Muscle layer of duodenum (tissue), 2 donors: ENCODE measurements around the gene TRAF3.

Source experiments
- H3K27ac ChIP-seq: one replicate; pipeline ENCODE4 v1.7.0; 2013; ENCODE audit warnings: mild to moderate bottlenecking, low read length
- H3K27me3 ChIP-seq: one replicate; pipeline ENCODE4 v1.7.0; 2013; ENCODE audit warnings: low read depth, mild to moderate bottlenecking, control low read depth, low read length
- H3K36me3 ChIP-seq, 2 donors: one replicate each; pipeline ENCODE4 v1.7.0; 2013; ENCODE audit warnings: low read length in 2 of 2, control low read depth in 1 of 2, mild to moderate bottlenecking in 1 of 2; ENCODE audit not compliant: insufficient read depth in 2 of 2, control insufficient read depth in 1 of 2
- H3K4me1 ChIP-seq, 2 donors: one replicate each; pipeline ENCODE4 v1.7.0; 2013; ENCODE audit warnings: low read length in 2 of 2, mild to moderate bottlenecking in 2 of 2, control low read depth in 1 of 2, moderate library complexity in 1 of 2; ENCODE audit not compliant: insufficient read depth in 2 of 2, control insufficient read depth in 1 of 2
- H3K4me3 ChIP-seq, 2 donors: one replicate each; pipeline ENCODE4 v1.7.0; 2013; ENCODE audit warnings: low read length in 2 of 2, low read depth in 1 of 2, mild to moderate bottlenecking in 1 of 2
- H3K9me3 ChIP-seq, 2 donors: one replicate each; pipeline ENCODE4 v1.7.0; 2013; ENCODE audit warnings: low read length in 2 of 2, control low read depth in 1 of 2, mild to moderate bottlenecking in 1 of 2; ENCODE audit not compliant: control insufficient read depth in 1 of 2
- donor health status: healthy.

The TRAF3 gene

DNA sequence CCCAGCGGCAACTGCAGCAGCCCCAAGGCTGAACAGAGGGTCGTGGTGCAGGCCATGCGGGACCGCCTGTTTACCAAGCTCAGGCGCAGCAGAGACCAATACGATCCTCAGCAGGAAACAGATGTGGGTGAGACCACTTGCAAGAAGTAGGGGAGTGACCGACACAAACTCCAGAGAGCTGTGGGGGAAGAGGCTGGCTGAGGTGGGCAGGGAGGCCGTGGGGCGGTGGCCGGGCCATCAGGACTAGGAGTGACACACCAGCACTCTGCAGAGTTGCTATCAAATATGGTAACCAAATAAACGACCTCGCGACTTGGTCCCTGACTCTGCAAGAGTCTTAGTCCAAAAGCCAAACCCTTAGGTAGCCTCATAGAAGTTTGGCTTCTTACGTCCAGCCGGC is 175.9 kb downstream of the TRAF3 start:
- H3K27ac ChIP-seq, result no peak overlapping the region
- H3K9me3 ChIP-seq, result no peaks in the 10 kb centered on the region
- H3K36me3 ChIP-seq, result peaks cover 69 to 80% of the 10 kb centered on the region in 2 donors
- H3K4me3 ChIP-seq, result no peak overlapping the region
- H3K27me3 ChIP-seq, result no peaks in the 10 kb centered on the region
- H3K4me1 ChIP-seq, result peaks cover 0 to 25% of the 10 kb centered on the region in 2 donors

DNA sequence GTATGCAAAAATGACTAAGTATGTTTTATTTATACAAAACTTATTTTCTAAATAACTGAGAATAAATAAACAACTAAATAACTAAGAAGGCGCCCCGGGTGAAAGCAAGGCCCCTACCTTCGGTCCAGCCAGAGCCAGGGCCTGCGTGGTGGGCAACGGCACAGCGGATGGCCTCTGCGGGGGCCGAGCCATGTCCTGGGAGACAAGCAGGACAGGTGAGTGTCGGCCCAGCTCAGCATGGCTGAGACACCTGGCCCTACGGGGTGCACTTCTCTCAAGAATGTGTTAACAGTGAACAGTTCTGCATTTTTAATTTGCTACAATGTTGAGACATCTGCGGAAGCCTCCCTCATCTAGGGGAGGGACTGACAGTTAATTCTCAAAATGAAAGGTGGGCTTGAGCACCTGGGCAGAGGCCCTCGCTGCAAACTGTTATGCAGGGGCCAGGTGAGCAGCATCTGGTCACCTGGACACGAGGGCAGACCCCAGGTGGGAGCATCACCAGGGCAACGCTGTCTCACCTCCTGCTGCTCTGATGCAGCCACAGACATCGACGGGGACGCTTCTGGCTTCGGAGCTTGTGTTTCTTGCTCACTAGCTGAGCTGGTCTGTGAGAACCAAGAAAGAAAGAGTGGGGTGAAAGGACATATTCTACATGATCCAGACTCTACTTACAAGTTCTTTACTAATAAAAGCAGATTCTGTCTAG is 177.0 kb downstream of the TRAF3 start:
- H3K9me3 ChIP-seq, result no peaks in the 10 kb centered on the region
- H3K27ac ChIP-seq, result no peak overlapping the region
- peaks cover 73 to 85% of the 10 kb centered on the region in 2 donors for H3K36me3 ChIP-seq
- H3K4me1 ChIP-seq, result peaks cover 0 to 20% of the 10 kb centered on the region in 2 donors
- no peaks in the 10 kb centered on the region for H3K27me3 ChIP-seq
- H3K4me3 ChIP-seq, result no peak overlapping the region

DNA sequence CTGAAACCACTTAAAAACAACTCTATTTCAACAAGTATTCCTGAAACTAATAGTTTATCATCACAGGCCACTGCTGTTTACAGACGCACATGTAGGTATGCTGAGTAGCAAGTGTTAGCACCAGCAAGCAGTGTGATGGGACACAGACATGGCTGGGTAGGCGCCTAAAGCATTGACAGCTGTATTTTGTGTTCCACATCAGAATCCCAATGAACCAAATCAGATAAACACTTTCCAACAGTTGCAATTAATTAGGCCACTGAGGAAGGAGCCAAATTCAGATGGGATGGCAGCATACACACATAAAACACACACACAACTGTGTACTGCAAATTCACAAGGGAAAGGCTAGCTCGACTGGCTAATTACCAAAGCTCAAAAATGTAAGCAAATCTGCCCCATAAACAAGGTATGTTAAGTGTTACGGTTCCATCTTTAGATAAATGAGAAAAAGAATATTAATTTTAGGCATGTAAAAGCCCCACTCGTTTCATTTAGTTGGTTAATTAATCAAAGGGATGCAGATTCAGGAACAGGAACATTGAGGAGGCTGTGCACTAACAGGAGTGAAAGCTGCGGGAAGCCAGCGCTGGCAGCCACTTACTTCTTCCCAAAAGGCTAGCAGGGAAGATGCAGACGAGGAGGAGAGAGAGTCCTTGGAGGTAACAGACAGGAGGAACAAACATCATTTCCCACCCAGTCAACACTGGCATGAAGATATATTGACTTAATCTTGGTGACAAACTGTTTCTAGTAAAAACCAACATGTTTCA is 178.6 kb downstream of the TRAF3 start:
- peaks cover 0 to 12% of the 10 kb centered on the region in 2 donors for H3K4me1 ChIP-seq
- H3K36me3 ChIP-seq, result peaks cover 64 to 86% of the 10 kb centered on the region in 2 donors
- H3K9me3 ChIP-seq, result no peaks in the 10 kb centered on the region
- H3K27ac ChIP-seq, result no peak overlapping the region
- no peak overlapping the region for H3K4me3 ChIP-seq
- H3K27me3 ChIP-seq, result no peaks in the 10 kb centered on the region

DNA sequence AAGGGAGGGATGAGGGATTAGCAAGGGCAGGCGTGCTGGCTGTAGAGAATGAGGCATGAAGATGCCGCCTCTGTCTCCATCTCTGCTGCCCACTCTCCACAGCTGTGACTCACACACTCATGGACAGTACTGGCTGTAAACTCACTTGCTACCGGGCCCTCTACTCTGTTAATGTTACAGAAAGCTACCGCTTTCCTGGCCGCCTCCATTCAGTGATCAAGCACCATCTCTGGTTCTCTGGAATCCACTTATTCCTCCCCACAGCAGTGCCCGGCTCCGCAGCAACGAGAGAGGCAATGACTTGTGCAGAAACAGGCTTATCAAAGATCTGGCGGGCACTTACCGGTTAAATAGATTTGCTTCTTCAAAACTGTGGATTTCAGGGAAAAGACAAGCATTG is 180.0 kb downstream of the TRAF3 start:
- H3K36me3 ChIP-seq, result peaks cover 57 to 82% of the 10 kb centered on the region in 2 donors
- no peak overlapping the region for H3K27ac ChIP-seq
- peaks cover 0 to 12% of the 10 kb centered on the region in 2 donors for H3K4me1 ChIP-seq
- H3K4me3 ChIP-seq, result no peak overlapping the region
- H3K9me3 ChIP-seq, result no peaks in the 10 kb centered on the region
- H3K27me3 ChIP-seq, result no peaks in the 10 kb centered on the region

DNA sequence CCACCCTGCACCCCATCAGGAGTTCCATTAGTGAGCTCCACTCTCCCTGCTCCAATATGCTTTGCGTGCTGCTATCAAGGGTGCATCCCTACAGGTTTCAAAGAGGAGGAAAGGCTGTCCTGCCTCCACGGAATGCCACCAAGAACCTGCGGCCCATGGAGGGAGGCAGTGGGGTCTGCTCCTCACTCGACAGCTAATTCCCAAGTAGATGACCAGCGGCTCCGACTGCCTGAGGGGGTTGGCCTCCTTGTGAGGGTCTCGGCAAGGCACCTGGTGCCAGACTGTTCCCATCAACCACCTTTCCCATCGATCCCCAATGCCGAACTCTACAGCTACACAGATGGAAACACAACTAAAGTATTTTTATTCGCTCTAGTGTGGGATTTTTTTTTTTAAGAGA is 181.2 kb downstream of the TRAF3 start:
- Histone ChIP-seq H3K27me3 (no peaks in the 10 kb centered on the region), H3K27ac (no peak overlapping the region), H3K9me3 (no peaks in the 10 kb centered on the region), H3K36me3 (peaks cover 52 to 80% of the 10 kb centered on the region in 2 donors), H3K4me1 (peaks cover 0 to 12% of the 10 kb centered on the region in 2 donors), H3K4me3 (no peak overlapping the region)
